HG03565 (cell line): ENCODE measurements around the gene CNNM2.
"Not testable (repeated sequence)": the region's sequence is repeated elsewhere in the genome, so short reads cannot be mapped to it uniquely, and the experiment has no call there.

Source experiments
- ATAC-seq: cut with Tn5 transposase; IDR thresholded peaks from one replicate; pipeline ENCODE4 v1.9.1; 2021; ENCODE audit warnings: mild to moderate bottlenecking, moderate library complexity; ENCODE audit not compliant: unreplicated experiment

Gene CNNM2

DNA sequence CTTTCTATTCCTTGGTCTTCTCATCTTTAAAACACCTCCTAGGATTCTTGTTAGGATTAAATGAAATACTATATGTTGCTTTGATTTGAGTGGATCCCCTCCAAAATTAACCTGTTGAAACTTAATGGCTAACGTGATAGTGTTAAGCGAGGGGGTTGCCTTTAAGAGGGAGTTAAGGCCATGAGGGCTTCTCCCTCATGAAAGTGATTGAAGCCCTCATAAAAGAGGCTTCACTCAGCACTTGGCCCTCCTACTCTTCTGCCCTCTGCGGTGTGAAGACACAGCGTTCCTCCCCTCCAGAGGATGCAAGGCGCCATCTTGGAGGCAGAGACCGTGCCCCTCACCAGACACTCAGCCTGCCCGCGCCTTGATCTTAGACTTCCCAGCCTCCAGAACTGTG lies 46.6 kb downstream of the CNNM2 start:
- no peak for ATAC-seq

DNA sequence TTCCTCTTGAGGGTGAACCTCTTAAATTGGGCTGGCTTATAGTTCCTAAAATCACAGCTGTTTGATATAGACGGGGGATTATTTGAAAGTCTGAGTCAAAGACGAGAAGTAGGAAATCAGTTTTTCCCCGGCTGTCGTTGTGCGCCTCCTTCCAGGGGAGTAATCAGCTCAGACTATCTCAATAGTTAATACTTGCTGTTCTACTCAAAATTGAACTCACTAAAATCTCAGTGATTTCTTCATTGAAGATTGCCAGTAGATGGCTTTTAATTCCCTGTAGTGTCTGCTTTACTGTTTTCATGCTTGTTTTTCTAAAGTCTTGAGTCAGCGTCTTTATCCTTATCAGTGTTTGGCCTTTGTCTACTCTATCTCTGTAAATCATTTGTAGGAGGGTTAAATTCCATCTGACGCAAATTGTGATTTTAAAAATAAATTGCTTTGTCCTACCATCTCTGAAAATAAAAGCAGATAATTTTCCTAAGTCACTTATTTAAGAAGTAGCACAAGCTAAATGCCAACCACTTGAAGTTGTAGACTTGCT lies 47.3 kb downstream of the CNNM2 start:
- ATAC-seq, result no peak

DNA sequence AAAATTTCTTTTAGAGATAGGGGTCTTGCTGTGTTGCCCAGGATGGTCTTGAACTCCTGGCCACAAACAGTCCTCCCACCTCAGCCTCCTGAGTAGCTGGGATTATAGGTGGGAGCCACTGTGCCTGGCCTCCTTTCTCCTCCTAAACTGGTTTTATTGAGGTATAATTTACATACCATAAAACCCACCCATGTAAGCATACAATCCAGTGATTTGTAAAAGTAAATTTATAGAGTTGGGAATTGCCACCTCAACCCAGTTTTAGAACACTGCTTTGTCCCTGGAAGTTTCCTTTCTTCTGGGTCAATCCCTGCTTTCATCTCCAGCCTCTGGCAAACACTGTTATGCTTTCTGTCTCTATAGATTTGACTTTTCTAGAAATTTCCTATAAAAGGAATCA lies 49.0 kb downstream of the CNNM2 start:
- no peak for ATAC-seq

DNA sequence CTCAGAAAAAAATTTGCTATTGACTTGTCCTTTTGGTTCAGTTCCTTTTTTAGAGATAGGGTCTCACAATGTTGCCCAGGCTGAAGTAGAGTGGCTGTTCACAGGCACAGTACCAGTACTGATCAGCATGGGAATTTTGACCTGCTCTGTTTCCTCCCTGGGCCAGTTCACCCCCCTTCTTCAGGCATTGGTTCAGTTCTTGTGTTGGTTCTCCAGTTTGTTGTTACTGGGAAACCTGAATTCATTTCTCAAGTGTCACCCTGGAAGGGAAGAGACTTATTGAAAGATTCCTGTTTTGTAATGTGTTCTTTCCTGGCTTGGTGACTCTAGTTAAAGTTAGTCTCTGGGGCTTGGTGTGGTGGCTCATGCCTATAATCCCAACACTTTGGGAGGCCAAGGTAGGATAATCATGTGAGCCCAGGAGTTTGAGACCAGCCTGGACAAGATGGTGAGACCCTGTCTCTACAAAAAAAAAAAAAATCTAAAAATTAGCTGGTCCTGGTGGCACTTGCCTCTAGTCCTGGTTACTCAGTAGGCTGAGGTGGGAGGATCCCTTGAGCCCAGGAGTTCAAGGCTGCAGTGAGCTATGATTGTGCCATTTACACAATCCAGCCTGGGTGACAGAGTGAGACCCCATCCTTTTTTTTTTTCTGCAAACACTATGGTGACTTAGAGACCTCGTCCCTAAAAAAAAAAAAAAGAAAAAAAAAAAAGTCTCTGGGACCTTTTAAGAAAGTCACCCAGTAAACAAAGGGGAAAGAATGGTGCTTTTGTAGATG lies 52.7 kb downstream of the CNNM2 start:
- no peak for ATAC-seq

DNA sequence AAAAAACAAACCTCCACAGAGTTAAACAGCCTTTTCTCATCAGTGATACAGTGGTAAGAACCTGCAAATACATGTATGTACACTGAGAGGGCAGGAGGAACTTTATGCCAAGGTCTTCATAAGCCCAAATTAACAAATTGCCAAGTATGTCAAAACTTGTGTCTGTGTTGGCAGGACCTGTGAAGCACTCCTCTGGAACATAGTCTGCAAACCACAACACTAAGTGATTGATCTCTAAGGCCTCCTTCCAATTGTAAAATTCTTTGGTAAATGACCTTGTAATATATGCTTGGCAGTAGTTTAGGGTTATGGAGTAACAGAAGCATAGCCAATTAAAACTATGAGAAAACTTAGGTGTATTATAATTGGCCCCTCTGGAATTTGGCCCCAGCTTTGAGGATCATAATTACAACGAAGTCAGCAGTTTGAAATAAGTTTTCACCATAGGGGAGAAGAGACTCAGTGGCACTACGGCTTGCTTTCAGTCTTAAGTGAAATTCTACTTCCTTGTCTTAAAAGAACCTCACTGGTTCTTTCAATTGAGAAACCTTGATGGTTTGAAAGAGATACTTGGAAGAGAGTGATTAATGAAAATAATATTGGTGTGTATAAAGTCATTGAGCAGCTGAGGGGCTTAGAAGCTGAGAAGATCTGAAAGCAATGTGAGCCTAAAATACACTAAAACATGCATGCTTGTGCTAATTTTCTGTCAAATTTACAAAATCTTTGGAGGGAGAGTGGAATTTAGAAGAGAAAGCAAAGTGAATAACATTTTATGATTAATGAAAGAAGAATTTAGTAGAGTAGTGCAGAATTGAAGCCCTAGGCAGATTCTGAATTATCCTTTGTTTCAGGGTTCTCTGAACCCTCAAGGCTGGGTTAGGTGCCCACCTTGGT lies 57.6 kb downstream of the CNNM2 start:
- no peak for ATAC-seq

DNA sequence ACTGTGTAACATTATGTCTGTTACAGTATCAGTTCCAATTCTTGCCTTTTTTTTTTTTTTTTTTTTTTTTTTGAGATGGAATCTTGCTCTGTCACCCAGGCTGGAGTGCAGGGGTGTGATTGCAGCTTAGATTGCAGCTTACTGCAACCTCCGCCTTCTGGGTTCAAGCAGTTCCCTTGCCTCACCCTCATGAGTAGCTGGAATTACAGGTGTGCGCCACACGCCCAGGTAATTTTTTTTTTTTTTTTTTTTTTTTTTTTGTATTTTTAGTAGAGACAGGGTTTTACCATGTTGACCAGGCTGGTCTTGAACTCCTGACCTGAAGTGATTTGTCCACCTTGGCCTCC lies 58.3 kb downstream of the CNNM2 start:
- not testable (repeated sequence) for ATAC-seq

DNA sequence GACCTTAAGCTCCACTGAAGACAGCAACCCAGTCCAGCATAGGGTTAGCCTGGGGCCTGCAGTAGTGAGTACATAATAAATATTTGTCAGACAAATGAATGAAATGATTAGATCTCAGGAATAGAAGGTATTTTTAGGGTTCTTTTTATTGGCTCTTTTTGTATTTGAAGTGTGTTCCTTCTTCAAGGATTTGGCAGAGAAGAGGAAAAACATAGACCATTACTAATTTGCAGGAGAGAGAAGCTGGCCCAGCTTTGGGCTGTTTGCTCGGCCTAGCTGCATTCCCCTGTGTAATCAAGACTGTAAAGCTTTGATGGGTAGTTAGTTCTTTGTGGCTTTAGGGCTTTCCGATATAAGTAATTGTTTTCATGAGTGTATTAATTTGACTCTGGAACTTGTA lies 64.2 kb downstream of the CNNM2 start:
- ATAC-seq, result no peak

DNA sequence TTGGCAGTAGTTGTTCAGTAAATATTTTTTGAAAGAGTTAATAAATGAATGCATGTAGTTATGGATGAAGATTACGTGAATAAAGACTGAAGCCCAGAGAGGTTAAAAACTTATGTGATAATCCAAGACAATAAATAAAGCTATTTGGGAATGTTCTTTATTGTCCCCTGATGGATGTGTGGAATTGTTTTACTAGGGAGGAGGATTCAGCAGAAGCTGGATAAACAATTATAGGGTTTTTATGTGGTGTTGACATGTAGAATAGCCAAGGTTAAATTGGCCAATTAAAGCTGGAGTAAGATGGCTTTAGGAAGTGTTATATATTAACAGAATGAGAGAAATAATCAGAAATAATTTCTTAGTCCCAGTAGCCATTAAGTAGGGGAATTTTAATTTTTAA lies 66.0 kb downstream of the CNNM2 start:
- ATAC-seq, result no peak

DNA sequence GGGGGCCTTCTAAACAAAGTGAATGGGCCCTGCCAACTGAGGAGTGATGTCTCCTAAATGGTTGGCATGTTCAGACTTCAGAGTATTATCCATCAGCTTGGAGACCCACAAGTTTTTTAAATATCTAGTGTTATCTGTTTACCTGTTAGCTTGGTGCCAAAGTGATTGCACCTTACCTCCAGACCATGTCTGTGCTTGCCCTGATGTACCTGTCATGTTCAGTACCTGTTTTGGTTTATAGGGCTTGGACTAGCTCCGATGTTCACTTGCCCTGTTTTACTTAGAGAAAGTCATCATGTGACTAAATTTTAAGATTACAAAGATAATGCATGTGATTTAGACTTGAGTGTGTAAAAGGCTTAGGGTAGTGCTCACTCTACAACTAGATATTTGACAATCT lies 67.7 kb downstream of the CNNM2 start:
- ATAC-seq, result no peak

DNA sequence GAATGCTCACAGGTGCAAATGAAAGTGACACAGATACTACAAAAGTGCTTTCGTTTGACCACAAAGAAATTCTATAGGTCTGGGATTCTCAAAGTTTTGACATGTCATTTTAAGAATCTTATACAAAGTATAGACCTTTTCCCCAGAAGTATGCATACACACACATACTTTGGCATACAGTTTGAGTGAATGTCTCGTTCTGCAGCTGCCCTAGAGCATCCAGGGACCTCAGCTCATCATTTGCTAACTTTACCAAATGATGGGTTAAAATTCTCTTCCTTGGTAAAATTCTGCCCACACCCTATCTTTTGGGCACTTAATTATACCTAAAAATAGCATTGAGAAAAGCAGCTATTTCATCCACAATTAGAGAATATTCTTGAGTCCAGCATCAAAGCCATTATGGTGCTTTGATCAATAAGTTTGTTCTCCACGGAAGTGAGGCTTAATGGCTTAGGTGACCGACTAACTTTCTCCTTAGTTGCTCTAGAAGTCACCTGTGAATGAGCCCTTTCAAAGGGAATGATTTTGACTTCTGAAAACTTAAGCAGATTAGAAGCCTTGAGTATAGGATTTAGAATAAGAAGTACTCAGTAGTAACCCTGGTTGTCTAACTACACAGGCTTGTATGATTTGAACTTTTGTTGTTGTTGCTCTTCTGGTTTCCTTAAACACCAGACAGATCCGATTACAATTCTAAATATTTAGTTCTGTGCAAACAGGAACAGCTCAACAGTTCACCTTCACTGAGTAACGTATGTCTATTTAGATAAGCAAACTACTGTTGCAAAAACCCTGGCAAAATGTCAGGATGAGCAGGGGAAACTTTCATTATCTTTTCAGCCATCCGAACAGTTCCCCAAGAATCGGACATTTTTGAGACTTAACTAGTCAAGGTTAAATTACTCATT lies 70.6 kb downstream of the CNNM2 start:
- ATAC-seq, result no peak

DNA sequence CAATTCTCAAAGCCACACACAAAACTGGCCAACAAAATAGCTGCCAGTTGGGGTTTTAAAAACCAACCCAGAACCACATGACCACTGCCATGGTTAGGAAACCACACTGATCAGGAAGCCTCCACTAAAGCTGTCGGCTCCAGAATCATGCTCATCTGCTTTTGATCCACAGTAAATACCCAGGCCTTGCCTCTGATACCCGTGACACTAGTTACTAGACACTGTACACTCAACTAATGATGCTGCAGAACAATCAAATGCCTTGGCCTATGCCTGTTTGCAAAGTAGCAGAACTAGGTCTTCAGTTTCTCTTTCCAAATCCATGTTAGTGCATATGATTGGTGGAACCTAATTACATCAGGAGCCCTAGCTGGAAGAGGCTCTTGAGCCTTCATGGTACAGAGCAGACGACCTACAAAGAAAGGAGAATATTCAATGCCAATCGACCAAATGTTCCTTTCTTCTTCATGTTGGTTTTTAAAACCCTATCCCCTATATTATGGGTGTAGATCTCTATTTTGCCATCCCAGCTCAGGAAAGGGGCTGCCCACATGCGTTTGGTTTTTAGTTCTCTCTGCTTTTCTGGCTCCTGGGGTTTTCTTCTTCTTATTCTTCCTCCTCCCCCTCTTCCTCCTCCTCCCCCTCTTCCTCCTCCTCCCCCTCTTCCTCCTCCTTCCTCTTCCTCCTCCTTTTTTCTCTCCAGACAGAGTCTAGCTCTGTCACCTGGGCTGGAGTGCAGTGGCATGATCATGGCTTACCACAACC lies 76.6 kb downstream of the CNNM2 start:
- ATAC-seq, result no peak

DNA sequence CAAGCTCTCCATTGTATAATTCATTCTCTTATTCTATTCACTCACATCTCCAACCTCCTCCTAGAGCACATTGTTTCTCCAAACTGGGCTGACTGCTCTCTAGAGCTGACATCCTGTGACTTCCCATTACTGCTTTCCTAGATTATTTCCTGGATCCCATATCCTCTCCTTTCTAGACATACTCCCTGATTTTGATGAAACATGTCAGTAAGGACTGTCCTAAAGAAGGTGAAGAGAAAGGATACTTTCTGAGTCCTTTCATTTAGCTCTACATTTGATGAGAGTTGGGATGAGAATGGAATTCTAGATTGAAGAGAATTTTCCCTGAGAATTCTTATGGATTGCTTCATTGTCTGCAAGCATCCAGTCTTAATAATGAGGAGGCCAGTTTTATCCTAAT lies 78.8 kb downstream of the CNNM2 start:
- ATAC-seq, result no peak

DNA sequence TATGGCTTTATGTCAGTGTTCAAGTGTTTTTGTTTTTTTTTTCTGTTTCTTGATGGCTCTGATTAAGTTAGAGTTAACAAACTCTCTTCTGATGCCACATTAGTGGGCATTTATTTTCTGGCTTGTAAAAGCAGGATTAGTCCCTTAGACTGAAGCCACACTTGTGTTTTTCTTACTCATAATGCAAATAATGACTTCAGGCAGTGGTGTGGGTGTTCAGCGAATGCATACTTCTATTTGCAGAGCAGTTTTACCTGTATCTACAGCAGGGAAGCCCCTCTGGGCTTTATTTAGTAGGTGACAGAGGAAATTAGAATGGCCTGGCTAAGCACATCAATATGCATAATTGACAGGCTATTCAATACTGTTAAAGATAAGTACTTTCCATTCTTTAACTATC lies 79.9 kb downstream of the CNNM2 start:
- peak; percentile 73 for ATAC-seq

DNA sequence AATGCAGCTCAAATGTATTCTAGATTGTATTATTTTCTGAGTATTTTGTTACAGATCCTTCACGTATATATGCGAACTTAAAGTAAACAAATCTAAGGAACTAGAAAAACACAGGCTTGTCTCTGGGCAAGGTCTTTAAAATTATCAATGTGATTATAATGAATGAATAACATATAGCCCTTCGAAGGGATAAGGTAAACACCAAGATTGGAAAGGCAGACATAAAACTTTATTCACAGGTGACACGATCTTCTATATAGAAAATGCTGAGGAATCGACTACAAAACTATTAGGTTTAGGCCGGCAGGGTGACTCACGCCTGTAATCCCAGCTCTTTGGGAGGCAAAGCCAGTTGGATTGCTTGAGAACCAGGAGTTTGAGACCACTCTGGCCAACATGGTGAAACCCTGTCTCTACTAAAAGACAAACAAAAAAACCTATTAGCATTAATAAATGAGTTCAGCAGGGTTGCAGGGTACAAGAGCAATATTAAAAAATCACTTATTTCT lies 80.4 kb downstream of the CNNM2 start:
- ATAC-seq, result no peak

DNA sequence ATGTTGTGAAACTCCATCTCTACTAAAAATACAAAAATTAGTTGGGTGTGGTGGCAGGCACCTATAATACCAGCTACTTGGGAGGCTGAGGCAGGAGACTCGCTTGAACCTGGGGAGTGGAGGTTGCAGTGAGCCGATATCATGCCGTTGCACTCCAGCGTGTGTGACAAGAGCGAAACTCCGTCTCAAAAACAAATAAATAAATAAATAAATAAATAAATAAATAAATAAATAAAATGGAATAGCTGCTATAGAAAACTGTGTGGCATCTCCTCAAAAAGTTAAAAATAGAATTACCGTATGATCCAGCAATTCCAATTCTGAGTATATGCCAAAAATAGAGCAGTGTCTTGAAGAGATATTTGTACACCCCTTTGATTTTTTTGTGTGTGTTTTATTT lies 82.0 kb downstream of the CNNM2 start:
- not testable (repeated sequence) for ATAC-seq

DNA sequence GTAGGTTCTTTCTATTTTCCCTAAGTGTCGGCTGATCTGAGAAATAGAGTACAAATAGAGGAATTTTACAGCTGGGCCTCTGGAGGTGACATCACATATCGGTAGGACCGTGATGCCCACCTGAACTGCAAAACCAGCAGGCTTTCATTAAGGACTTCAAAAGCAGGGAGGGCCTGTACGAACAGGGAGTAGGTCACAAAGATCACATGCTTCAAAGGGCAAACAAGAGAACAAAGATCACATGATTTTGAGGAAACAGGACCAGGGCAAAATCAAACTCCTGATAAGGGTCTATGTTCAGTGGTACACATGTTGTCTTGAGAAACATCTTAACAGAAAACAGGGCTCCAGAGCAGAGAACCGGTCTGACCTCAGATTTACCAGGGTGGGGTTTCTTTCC lies 88.9 kb downstream of the CNNM2 start:
- no peak for ATAC-seq

DNA sequence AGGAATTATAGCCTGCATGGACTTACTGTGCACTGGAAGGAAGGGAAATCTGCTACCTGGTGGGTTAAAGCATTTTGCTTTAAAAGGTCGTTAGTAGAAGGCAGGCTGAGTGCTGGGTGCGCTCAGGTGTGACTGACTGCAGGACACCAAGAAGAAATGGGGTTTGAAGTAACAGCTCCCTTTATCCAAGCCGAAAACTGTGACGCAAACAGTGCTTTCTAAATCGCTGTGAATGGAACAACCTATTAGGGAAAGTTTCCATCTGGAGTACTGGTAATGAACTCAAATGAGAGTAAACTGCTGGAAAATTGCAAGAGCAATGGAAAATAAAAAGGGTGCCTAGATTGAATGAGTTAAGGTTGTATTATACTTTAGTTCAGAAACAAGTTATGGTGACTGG lies 95.3 kb downstream of the CNNM2 start:
- ATAC-seq, result no peak

DNA sequence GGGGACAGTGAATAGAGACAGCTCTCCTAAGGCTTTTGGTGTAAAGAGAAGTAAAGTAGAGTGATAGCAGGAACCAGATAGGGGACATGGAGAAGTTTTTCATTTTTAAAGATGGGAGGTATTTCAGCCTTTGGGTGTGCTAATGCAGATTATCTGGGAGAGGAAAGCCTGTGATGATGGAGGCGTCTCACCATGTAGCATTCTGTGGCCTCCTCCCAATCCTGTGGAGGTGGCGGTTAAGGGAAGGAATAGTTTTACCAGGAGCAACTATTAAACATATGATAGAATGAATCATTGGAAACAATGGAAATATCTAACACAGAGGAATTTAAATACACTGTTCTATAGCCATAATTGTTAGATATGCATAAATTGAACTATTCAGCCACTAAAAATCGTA lies 101.3 kb downstream of the CNNM2 start:
- ATAC-seq, result no peak

DNA sequence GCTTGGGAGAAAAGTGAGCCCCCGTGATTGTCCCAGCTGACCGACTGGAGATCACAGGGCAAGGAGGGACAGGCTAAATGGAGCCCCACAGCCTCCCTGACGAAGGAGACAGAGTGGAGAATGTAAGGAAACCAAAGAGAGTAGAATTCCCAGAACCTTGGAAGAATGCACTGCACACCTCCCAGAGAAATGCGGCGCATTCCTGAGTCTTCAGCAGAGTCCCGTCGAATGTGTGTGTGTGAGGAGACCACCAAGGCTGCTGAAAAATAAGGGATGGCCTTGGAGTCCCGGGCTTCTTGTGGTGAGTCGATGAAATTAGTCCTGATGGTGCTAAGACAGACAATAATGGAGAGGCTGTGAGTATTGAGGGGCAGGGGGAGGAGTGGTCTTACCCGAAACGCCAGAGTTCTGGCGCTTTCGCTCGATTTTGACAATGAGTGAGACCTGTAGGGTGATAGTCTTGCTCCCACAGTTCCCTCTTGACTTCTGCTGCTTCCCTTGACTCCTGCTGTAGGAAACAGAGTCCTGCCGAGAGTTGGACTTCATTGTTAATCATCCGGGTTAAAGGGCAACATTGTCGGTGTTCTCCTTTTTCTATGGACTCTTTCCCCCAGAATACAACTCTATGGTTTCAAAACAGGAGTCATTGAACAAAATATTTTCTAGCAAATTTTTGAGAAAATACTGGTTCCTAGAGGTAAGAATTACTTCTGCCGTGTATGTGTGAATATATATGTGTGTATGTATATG lies 103.2 kb downstream of the CNNM2 start:
- no peak for ATAC-seq
